ENCODE results near the gene EDA.

EDA gene

DNA sequence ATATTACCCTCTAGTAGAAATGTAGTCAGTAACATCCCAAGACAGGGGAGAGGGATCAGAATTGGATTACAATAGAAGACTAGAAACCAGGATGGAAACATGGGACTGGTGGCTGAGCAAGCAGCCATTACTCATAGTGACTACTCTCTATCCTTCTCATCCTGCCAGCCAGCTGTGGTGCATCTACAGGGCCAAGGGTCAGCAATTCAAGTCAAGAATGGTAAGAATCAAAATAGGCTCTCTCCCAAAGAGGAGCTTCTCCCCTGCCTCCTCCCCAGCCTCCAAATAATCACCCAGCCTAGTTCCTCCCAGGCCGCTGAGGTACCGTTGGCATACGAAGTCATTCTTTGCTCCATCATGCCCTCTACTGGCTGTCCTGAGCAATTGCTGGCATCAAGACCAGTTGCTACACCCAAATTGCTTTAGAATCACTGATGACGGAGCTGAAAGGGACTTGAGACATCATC lies 414.4 kb downstream of the EDA start:
- DNase-seq = peak; percentile 25

- DNase-seq = no peak
These were observed 416.9 kb downstream of the EDA start for GRCh38 chrX:70032792-70033191.

DNA sequence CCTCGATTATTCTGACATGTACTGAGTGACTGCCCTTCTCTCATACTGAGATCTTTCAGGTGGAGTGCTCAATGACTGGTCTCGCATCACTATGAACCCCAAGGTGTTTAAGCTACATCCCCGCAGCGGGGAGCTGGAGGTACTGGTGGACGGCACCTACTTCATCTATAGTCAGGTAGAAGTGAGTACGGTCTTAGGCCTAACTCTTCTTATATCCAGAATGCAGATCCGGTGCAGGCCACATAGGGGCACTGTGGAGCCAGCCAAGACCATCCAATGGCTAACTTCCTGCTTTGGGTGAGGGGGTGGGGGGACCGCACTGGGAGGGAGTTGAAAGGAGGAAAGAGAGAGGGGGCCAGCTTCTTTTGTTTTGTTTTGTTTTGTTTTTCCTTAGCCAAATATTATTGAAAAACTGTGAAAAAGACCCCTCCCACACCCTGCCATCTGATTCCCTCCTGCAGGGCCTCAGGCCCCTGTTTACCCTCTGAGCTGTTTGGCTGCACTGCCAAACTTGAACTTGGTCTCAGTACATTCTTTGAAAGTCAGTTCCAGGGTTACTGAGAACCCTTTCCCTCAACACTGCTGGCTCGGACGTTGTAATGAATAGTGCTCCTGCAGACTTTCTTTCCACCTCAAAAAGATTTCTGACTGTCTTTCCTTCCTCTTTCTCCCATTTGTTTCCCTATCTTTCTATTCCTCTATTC lies 417.6 kb downstream of the EDA start:
- DNase-seq = peak; percentile 20

DNA sequence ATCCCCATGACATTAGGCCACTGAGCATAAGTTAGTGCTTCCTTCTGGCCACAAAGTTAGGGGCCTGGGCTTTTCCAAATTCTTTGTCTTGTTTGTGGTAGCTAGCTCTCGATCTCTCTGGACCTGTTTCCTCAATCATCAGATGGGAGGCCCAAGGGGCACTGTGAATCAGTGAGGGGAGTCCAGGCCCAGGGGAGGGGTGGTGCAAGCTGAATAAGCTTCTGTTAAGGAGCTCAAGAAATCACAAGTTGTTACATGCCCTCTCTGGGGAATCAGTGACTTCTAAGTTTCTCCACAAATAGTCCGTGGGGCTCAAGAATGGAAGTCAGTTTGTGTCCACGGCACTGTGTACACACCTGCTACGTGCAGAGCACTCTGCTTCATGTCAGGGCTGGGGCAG lies 418.7 kb downstream of the EDA start:
- no peak for DNase-seq

DNA sequence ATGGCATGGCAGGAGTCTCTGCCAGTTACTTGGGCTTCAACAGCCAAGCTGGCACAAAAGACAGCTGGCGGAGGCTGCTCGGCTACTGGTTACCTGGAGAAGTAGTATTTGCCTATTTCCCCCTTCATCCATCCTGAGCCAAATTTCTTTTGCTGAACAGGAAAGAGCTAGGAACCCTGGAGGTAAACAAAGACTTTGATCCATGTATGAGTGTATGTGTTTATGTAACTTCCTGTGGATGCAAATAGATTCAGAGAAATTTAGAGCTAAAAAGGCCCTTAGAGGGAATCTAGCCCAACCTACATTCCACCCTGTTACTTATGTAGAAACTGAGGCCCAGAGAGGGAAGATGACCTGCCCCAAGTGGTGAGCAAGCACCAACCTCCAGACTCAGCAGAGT lies 422.6 kb downstream of the EDA start:
- no peak for DNase-seq

DNA sequence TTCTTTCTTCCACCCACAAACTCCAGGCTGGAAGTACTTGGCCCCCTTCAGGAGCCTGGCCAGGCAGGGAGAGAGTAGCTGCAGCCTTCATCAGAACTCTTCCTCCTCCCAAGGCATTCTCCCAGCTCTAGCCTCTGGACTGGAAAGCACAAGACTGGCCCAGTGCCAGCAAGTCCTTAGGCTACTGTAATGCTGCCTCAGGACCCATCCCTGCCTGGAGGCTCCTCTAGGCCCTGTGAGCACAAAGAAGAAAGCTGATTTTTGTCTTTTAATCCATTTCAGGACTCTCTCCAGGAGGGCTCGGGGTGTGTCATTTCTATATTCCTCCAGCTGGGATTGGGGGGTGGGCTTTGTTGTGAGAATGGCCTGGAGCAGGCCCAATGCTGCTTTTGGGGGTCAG lies 423.0 kb downstream of the EDA start:
- peak; percentile 0 for DNase-seq

- DNase-seq = no peak
These were observed 423.8 kb downstream of the EDA start for GRCh38 chrX:70039758-70040157.

DNA sequence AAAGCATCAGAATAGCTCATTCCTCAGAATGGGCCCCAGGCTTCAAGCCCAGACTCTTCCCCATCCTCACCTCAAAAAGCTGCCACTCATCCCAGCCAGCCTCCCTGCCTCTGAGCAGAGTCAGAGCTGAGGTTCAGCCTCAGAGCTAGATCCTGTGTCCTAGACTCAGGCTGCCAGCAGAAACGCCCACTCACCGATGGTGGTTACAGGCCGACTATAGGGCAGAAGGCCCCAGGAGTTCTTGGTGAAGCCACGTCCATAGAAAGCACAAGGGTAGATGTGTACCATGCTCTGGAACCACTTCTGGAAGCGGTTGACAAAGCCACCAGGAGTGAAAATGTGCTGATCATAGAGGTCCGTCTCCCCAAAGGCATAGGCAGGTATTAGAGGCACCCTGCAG lies 426.1 kb downstream of the EDA start:
- no peak for DNase-seq

DNA sequence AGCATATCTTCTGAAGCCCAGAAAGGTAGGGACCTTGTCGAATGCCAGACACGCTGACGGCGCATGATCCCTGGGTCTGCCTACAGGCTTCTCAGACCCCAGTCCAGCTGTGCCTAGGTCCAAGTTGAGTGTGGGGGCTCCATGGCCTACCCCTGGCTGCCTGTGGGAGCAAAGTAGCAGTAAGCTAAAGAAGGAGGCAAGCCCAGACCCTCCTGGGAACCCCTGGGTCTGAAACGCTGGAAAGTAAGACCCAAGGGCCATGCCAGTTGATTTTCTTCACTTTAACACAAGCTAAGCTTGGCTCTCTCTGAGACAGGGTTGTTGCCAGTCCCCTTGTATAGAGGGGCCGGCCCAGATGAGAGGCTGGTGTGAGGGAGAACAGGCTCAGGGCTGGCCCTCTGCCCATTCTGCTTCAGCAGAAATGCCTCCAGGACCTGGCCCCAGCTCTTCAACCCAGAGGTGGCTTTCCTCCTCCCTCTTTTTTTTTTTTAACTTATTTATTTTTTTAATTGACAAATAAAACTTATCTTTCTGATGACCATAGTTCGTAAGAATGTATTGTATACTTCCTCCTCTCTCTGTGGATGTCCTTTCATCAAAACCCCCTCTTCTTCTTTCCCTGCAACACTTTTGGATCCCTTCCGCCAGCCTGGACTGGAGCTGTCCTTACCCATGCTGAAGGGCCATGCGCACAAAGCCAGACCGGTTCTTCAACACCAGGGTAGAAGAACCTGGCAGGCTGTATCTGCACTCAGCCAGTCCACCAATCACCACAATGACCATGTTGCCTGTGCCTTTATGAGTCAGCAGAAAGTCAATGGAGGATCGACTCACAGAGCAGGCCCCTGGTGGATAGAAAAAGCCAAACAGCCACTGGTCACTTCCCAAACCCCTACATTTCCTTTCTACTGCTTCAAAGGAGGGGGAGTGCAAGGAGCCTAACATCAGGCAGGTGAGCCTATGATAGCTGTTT lies 426.8 kb downstream of the EDA start:
- DNase-seq = no peak

GRCh38 chrX:70043685-70044084 lies 427.8 kb downstream of the EDA start:
- DNase-seq = no peak

- no peak for DNase-seq
These were observed 428.8 kb downstream of the EDA start for GRCh38 chrX:70044541-70045245.

GRCh38 chrX:70046978-70047377 lies 431.1 kb downstream of the EDA start:
- DNase-seq = no peak

DNA sequence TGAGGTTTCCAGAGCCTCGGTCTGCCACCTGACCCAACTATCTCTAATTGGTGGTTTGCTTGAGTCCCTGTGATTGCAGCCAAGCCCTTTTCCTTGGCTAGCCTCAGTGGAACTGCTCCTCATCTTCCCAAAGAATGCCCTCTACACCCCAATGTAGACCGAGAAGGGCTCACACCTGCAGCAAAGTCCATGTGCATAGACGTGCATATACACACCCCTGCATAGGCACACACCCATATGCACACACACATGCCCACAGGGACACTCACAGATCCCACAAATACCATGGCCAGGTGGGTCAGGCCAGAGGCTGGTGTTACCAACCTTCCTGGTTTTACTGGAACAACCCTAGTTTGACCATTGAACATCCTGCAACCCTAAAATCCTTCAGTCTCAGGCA lies 433.5 kb downstream of the EDA start:
- DNase-seq = no peak

GRCh38 chrX:70049925-70050324 lies 434.0 kb downstream of the EDA start, which contains the start of gene AWAT2:
Gene AWAT2 (minus strand): TSS chrX:70049938. CDS start chrX:70049932, 6 bp downstream.
- DNase-seq = no peak

GRCh38 chrX:70052895-70053615 lies 437.1 kb downstream of the EDA start:
- no peak for DNase-seq

DNA sequence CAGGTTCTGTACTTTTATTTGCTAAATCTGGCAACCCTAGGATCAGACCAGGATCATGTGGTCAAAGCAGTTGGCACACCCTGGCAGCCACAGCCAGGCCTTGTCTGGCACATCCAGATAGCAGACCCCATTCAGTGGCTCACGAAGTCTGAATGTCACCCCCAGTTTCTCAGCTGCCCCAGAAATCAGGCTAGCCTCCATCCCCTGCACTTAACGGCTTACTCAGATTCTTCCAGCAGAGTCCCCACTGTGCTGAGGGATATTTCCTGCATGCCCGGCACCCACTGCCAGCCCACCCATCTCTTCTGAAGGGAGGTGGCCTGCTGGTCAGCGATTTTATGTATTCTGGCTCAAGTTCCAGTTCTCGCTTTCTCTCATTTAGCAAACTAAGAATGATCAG lies 438.5 kb downstream of the EDA start:
- DNase-seq = no peak

- DNase-seq = no peak
These were observed 446.2 kb downstream of the EDA start, which contains the start of gene OTUD6A for GRCh38 chrX:70062076-70062475. Gene OTUD6A (plus strand): TSS chrX:70062457. CDS start chrX:70062525, 68 bp downstream.

GRCh38 chrX:70062961-70063550 lies 447.1 kb downstream of the EDA start:
- DNase-seq = no peak

GRCh38 chrX:70066646-70067045 lies 450.7 kb downstream of the EDA start:
- no peak for DNase-seq

DNA sequence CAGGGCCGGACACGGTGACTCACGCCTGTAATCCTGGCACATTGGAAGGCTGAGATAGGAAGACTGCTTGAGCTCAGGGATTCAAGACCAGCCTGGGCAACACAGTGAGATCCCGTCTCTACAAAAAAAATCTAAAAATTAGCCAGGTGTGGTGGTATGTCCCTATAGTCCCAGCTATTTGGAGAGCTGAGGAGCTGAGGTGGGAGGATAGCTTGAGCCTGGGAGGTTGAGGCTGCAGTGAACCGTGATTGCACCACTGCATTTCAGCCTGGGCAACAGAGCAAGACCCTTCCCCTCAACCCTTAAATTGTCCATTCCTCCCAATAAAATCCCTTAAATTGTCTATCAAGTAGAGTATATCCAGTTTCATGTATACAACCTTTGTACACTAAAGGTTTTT lies 463.4 kb downstream of the EDA start:
- no peak for DNase-seq

DNA sequence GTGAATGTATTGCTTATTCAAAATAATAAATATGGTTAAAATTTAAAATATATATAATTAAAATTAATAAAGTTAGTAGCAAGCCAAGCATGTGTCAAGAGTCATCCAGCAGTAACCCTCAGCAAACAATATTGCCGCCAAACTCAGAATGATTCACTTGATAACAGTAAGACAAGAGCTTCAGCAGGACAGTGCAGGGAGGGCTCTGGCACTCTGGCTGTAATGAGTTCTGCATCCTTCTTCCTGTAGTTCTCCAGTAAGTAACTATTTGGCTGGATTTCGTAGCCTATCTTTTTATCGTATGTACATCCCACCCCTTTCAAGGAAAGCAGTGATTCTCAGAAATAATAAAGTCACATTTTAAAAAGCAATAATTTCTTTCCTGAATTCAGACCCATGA lies 464.0 kb downstream of the EDA start:
- no peak for DNase-seq

GRCh38 chrX:70082723-70083122 lies 466.8 kb downstream of the EDA start:
- no peak for DNase-seq
